Fibroblast of lung (primary cell): Measurements from ENCODE around the gene SOX1. TPM values are rescaled to one million over a fixed set of nuclear protein-coding genes. Genes with fewer than 3 reads are reported as not detected.

Experiments used
- DNase-seq, 2 donors: peaks; one replicate each; pipeline versions ENCODE4 v3.0.0 to v3.0.0-alpha.2; 2010; ENCODE audit warnings: low read depth in 2 of 2
- H2AFZ ChIP-seq: 2 replicates; pipeline ENCODE4 v1.5.1; 2012; ENCODE audit warnings: low read length, control low read depth, inconsistent platforms
- H3K27ac ChIP-seq: 2 replicates; pipeline ENCODE4 v1.5.1; 2011; ENCODE audit warnings: low read length, control low read depth; ENCODE audit not compliant: insufficient read depth
- H3K27me3 ChIP-seq: 2 replicates; pipeline ENCODE4 v1.5.1; 2011; ENCODE audit warnings: mild to moderate bottlenecking, low read length; ENCODE audit not compliant: control insufficient read depth, insufficient read depth
- H3K36me3 ChIP-seq: 2 replicates; pipeline ENCODE4 v1.5.1; 2011; ENCODE audit warnings: low read length; ENCODE audit not compliant: control insufficient read depth, insufficient read depth
- H3K4me1 ChIP-seq: 2 replicates; pipeline ENCODE4 v1.5.1; 2011; ENCODE audit warnings: low read length; ENCODE audit not compliant: control insufficient read depth, insufficient read depth; ENCODE audit errors: extremely low read depth
- H3K4me2 ChIP-seq: 2 replicates; pipeline ENCODE4 v1.5.1; 2011; ENCODE audit warnings: low read length, control low read depth; ENCODE audit not compliant: insufficient read depth; ENCODE audit errors: extremely low read depth
- H3K4me3 ChIP-seq, 4 experiments: fragments of 200-600 bp in 1 of 4; sonication (generic) in 1 of 4; replicated peaks in 1 of 4; 2 replicates each; pipeline ENCODE4 v1.5.1; 2011 to 2016; ENCODE audit warnings: low read length in 4 of 4, low read depth in 3 of 4, mild to moderate bottlenecking in 3 of 4, control low read depth in 2 of 4, inconsistent platforms in 1 of 4, mixed read lengths in 1 of 4; ENCODE audit not compliant: insufficient read depth in 1 of 4; ENCODE audit errors: control extremely low read depth in 1 of 4
- H3K79me2 ChIP-seq: 2 replicates; pipeline ENCODE4 v1.5.1; 2012; ENCODE audit warnings: mild to moderate bottlenecking, low read length, inconsistent platforms; ENCODE audit not compliant: control insufficient read depth, insufficient read depth
- H3K9ac ChIP-seq: 2 replicates; pipeline ENCODE4 v1.5.1; 2011; ENCODE audit warnings: mild to moderate bottlenecking, low read length, control low read depth; ENCODE audit not compliant: insufficient read depth
- H3K9me3 ChIP-seq: 2 replicates; pipeline ENCODE4 v1.5.1; 2012; ENCODE audit warnings: low read depth, low read length; ENCODE audit not compliant: control insufficient read depth, insufficient read depth
- H4K20me1 ChIP-seq: 2 replicates; pipeline ENCODE4 v1.5.1; 2011; ENCODE audit warnings: low read length; ENCODE audit not compliant: control insufficient read depth, insufficient read depth; ENCODE audit errors: extremely low read depth
- EZH2 ChIP-seq: IDR thresholded peaks from 2 replicates; pipeline ENCODE4 v1.5.1; 2012; ENCODE audit warnings: low read length, control low read depth, mild to moderate bottlenecking; ENCODE audit errors: missing control alignments
- polyA plus RNA-seq, 2 donors: library from polyadenylated mRNA; depleted of rRNA in 1 of 2; stranded (reverse) in 1 of 2; unstranded in 1 of 2; fragments of >200 nt; gene quantifications; 2 replicates each; pipeline ENCODE4 v1.2.1, GENCODE V29; 2011 to 2012; ENCODE audit warnings: missing spikeins in 1 of 2
- total RNA-seq: library from RNA; depleted of rRNA; stranded (reverse); fragments of >200 nt; gene quantifications from 2 replicates; pipeline ENCODE4 v1.2.1, GENCODE V29; 2014
- TF ChIP-seq, protein P1 (sequence below), 2 donors: IDR thresholded peaks in 1 of 2; conservative IDR thresholded peaks in 1 of 2; 1 replicate in 1 of 2; 2 replicates in 1 of 2; pipeline ENCODE4 v1.5.1; 2011 to 2012; ENCODE audit warnings: low read length in 2 of 2, control low read depth in 1 of 2, inconsistent platforms in 1 of 2, low read depth in 1 of 2, mild to moderate bottlenecking in 1 of 2

The SOX1 gene
- total and polyA plus RNA-seq, 2 donors (not counting 1 experiment from before 2014, with no cell fraction given): not detected

- Histone ChIP-seq H3K27me3 (no peaks in the 10 kb centered on the region), H3K4me2 (no peak overlapping the region), H3K79me2 (no peaks in the 10 kb centered on the region), H3K4me1 (no peaks in the 10 kb centered on the region), H4K20me1 (no peaks in the 10 kb centered on the region), H3K9me3 (no peaks in the 10 kb centered on the region), H3K36me3 (no peaks in the 10 kb centered on the region), H2AFZ (no peak overlapping the region), H3K27ac (no peak overlapping the region), H3K4me3 (no peak overlapping the region), H3K9ac (no peak overlapping the region)
- TF ChIP-seq EZH2: no peak
- TF ChIP-seq, protein P1, sequence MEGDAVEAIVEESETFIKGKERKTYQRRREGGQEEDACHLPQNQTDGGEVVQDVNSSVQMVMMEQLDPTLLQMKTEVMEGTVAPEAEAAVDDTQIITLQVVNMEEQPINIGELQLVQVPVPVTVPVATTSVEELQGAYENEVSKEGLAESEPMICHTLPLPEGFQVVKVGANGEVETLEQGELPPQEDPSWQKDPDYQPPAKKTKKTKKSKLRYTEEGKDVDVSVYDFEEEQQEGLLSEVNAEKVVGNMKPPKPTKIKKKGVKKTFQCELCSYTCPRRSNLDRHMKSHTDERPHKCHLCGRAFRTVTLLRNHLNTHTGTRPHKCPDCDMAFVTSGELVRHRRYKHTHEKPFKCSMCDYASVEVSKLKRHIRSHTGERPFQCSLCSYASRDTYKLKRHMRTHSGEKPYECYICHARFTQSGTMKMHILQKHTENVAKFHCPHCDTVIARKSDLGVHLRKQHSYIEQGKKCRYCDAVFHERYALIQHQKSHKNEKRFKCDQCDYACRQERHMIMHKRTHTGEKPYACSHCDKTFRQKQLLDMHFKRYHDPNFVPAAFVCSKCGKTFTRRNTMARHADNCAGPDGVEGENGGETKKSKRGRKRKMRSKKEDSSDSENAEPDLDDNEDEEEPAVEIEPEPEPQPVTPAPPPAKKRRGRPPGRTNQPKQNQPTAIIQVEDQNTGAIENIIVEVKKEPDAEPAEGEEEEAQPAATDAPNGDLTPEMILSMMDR (conservative IDR thresholded peaks at IDR 0.05 in 1 of 2, IDR thresholded peaks at IDR 0.05 in 1 of 2; ENCODE audit: low read depth in 1 of 2, low read length in 2 of 2): no peak
- no peak for DNase-seq
Observed at GRCh38 chr13:112028481-112028880, 38.5 kb upstream of the SOX1 start.

DNA sequence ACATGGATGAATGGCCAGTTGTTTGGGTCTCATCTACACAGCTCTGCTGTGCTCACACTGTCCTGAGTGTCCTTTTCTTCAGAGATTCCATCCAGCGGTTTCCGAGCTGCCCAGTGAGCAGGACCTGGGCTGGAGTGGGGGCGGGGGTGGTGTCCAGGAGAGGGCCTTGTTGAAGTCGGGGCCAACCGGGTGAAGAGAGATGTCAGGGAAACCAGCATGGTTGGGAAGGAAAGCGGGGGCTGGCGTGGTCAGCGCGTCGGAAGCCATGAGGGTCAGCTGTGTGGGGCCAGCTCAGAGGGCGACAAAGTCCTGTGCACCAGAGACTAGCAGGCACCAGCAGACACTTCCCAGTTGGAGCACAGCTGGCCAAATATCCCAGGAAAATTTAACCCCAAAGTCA lies 37.8 kb upstream of the SOX1 start:
- Histone ChIP-seq H3K4me3 (no peak overlapping the region), H3K4me1 (no peaks in the 10 kb centered on the region), H2AFZ (no peak overlapping the region), H3K27ac (no peak overlapping the region), H3K36me3 (no peaks in the 10 kb centered on the region), H3K79me2 (no peaks in the 10 kb centered on the region), H3K9ac (no peak overlapping the region), H3K9me3 (no peaks in the 10 kb centered on the region), H3K4me2 (no peak overlapping the region), H4K20me1 (no peaks in the 10 kb centered on the region), H3K27me3 (no peaks in the 10 kb centered on the region)
- no peak for TF ChIP-seq EZH2
- TF ChIP-seq, protein P1 (conservative IDR thresholded peaks at IDR 0.05 in 1 of 2, IDR thresholded peaks at IDR 0.05 in 1 of 2; ENCODE audit: low read depth in 1 of 2, low read length in 2 of 2): no peak
- no peak for DNase-seq

DNA sequence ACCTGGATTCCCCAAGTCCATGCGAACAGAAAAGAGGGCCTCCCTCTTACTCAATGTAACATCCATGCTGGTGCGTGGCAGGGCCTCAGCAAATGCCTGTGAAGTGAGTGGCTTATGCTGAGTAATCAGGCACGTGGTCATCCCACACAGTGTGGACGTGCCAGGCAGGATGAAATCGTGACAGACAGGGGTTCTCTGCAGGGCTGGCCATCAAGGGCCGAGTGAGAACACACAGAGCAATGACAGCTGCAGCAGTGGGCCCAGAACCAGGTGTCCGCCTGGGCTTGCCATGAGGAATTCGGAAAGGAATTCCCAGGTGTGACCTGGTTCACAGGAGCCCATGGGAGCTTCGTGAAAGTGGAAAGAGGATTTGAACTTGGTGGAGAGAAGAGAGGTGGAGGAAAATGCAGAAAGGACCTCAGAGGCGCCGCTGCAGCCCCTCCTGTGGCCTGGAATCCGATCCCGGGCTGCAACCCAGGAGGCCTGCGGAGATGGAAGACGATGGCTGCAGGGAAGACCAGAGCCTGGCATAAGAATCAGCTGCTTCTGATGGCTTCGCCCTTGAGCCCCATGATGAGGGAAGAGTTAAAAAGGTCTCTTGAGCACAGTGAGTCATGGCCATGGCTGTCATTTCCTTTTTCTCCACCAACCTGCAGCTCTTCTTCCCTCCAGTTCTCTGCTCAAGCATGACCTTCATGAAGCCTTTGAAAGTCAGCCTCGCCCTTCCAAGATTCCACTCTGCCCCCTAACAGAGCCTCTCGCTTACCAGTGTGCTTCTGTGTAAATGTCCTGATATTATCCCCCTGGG lies 34.6 kb upstream of the SOX1 start:
- H3K4me2 ChIP-seq: no peak overlapping the region
- no peaks in the 10 kb centered on the region for H3K9me3 ChIP-seq
- TF ChIP-seq, protein P1 (conservative IDR thresholded peaks at IDR 0.05 in 1 of 2, IDR thresholded peaks at IDR 0.05 in 1 of 2; ENCODE audit: low read depth in 1 of 2, low read length in 2 of 2): no peak
- TF ChIP-seq EZH2: no peak
- H3K27me3 ChIP-seq: no peaks in the 10 kb centered on the region
- H4K20me1 ChIP-seq: no peaks in the 10 kb centered on the region
- H3K9ac ChIP-seq: no peak overlapping the region
- no peak overlapping the region for H3K4me3 ChIP-seq
- H3K27ac ChIP-seq: no peak overlapping the region
- H2AFZ ChIP-seq: no peak overlapping the region
- H3K4me1 ChIP-seq: no peaks in the 10 kb centered on the region
- DNase-seq: no peak
- no peaks in the 10 kb centered on the region for H3K79me2 ChIP-seq
- no peaks in the 10 kb centered on the region for H3K36me3 ChIP-seq
